Astrocyte (in vitro differentiated cells and primary cell): Measurements from ENCODE around the gene IL17B. TPM values are rescaled to one million over a fixed set of nuclear protein-coding genes. Genes with fewer than 3 reads are reported as not detected.

Experiments used
- DNase-seq: peaks from one replicate; pipeline ENCODE4 v3.0.0-alpha.2; 2010; ENCODE audit warnings: low read depth
- FAIRE-seq: peaks from 2 replicates; lab custom pipeline; 2011; peaks lifted over from hg19 to GRCh38; lab: Jason Lieb, UNC
- H2AFZ ChIP-seq: 2 replicates; pipeline ENCODE4 v1.6.0; 2012; ENCODE audit warnings: low read depth, low read length, inconsistent platforms
- H3K27ac ChIP-seq: 2 replicates; pipeline ENCODE4 v1.5.1; 2011; ENCODE audit warnings: low read depth, low read length, inconsistent platforms
- H3K27me3 ChIP-seq: 2 replicates; pipeline ENCODE4 v1.6.0; 2011; ENCODE audit warnings: low read length, inconsistent platforms; ENCODE audit not compliant: insufficient read depth
- H3K36me3 ChIP-seq: 2 replicates; pipeline ENCODE4 v1.5.1; 2011; ENCODE audit warnings: low read length, inconsistent platforms; ENCODE audit not compliant: insufficient read depth
- H3K4me1 ChIP-seq: 2 replicates; pipeline ENCODE4 v1.5.1; 2011; ENCODE audit warnings: low read length, inconsistent platforms; ENCODE audit not compliant: insufficient read depth
- H3K4me2 ChIP-seq: 2 replicates; pipeline ENCODE4 v1.6.0; 2012; ENCODE audit warnings: low read length, inconsistent platforms
- H3K4me3 ChIP-seq: 2 replicates; pipeline ENCODE4 v1.5.1; 2011; ENCODE audit warnings: low read depth, mild to moderate bottlenecking, low read length, inconsistent platforms; ENCODE audit not compliant: insufficient read depth
- H3K79me2 ChIP-seq: 2 replicates; pipeline ENCODE4 v1.6.0; 2012; ENCODE audit warnings: mild to moderate bottlenecking, low read length, inconsistent platforms; ENCODE audit not compliant: insufficient read depth
- H3K9ac ChIP-seq: 2 replicates; pipeline ENCODE4 v1.6.0; 2012; ENCODE audit warnings: mild to moderate bottlenecking, low read length, inconsistent platforms
- H3K9me3 ChIP-seq: 2 replicates; pipeline ENCODE4 v1.5.1; 2012; ENCODE audit warnings: low read depth, mild to moderate bottlenecking, low read length, inconsistent platforms; ENCODE audit not compliant: insufficient read depth
- H4K20me1 ChIP-seq: 2 replicates; pipeline ENCODE4 v1.6.0; 2012; ENCODE audit warnings: low read length, inconsistent platforms; ENCODE audit not compliant: insufficient read depth
- H3K27ac Mint-ChIP-seq: one replicate; pipeline ENCODE4 v1.8.0; 2021; ENCODE audit warnings: mild to moderate bottlenecking, mixed read lengths; ENCODE audit not compliant: unreplicated experiment
- H3K27me3 Mint-ChIP-seq: one replicate; pipeline ENCODE4 v1.8.0; 2021; ENCODE audit warnings: low read depth, mixed read lengths; ENCODE audit not compliant: unreplicated experiment
- H3K36me3 Mint-ChIP-seq: one replicate; pipeline ENCODE4 v1.8.0; 2021; ENCODE audit warnings: low read depth, mixed read lengths; ENCODE audit not compliant: unreplicated experiment
- H3K4me1 Mint-ChIP-seq: one replicate; pipeline ENCODE4 v1.8.0; 2021; ENCODE audit warnings: low read depth, mixed read lengths; ENCODE audit not compliant: unreplicated experiment
- H3K4me3 Mint-ChIP-seq: one replicate; pipeline ENCODE4 v1.8.0; 2021; ENCODE audit warnings: mild to moderate bottlenecking, moderate library complexity, mixed read lengths; ENCODE audit not compliant: unreplicated experiment
- H3K9me3 Mint-ChIP-seq: one replicate; pipeline ENCODE4 v1.8.0; 2021; ENCODE audit warnings: mild to moderate bottlenecking, mixed read lengths; ENCODE audit not compliant: unreplicated experiment
- CTCF ChIP-seq: IDR thresholded peaks from 2 replicates; pipeline ENCODE4 v1.5.1; 2011; ENCODE audit warnings: low read depth, mild to moderate bottlenecking, inconsistent platforms, low read length, moderate library complexity; ENCODE audit not compliant: insufficient read depth
- EZH2 ChIP-seq: IDR thresholded peaks from 2 replicates; pipeline ENCODE4 v1.6.1; 2012; ENCODE audit warnings: mild to moderate bottlenecking, low read length, inconsistent platforms; ENCODE audit not compliant: insufficient read depth
- total RNA-seq: library from RNA; stranded (reverse); gene quantifications from 2 replicates; pipeline ENCODE4 v1.2.1, GENCODE V29; 2021

IL17B gene
- total RNA-seq, 1 donor from 2014 or later, result 0.54 TPM

- Mint-ChIP-seq H3K27ac (peak overlapping the region; percentile 89), H3K4me1 (peaks cover 34% of the 10 kb centered on the region), H3K36me3 (peaks cover 19% of the 10 kb centered on the region), H3K27me3 (no peaks in the 10 kb centered on the region), H3K9me3 (no peaks in the 10 kb centered on the region), H3K4me3 (peak overlapping the region; percentile 9)
- no peak overlapping the region for H2AFZ ChIP-seq
- peaks cover 95% of the 10 kb centered on the region for H3K79me2 ChIP-seq
- H3K36me3 ChIP-seq, result peaks cover 19% of the 10 kb centered on the region
- FAIRE-seq (no peak), DNase-seq (no peak)
- H3K9me3 ChIP-seq, result no peaks in the 10 kb centered on the region
- H3K4me1 ChIP-seq, result peaks cover 71% of the 10 kb centered on the region
- H4K20me1 ChIP-seq, result peaks cover 96% of the 10 kb centered on the region
- peak overlapping the region; percentile 52 for H3K9ac ChIP-seq
- H3K27me3 ChIP-seq, result no peaks in the 10 kb centered on the region
- peak overlapping the region; percentile 49 for H3K4me2 ChIP-seq
- H3K27ac ChIP-seq, result peak overlapping the region; percentile 73
- no peak for TF ChIP-seq CTCF
- no peak for TF ChIP-seq EZH2
- H3K4me3 ChIP-seq, result no peak overlapping the region
Observed at GRCh38 chr5:149415066-149415967, 36.2 kb upstream of the IL17B start.

GRCh38 chr5:149414405-149415065, 35.4 kb upstream of the IL17B start:
- Histone ChIP-seq H3K4me2 (peak overlapping the region; percentile 49), H3K9ac (peak overlapping the region; percentile 52), H3K36me3 (peaks cover 13% of the 10 kb centered on the region), H4K20me1 (peaks cover 96% of the 10 kb centered on the region), H3K4me3 (no peak overlapping the region), H3K79me2 (peaks cover 95% of the 10 kb centered on the region), H3K27ac (peak overlapping the region; percentile 73), H2AFZ (no peak overlapping the region), H3K9me3 (no peaks in the 10 kb centered on the region), H3K4me1 (peaks cover 71% of the 10 kb centered on the region), H3K27me3 (no peaks in the 10 kb centered on the region)
- peak overlapping the region; percentile 89 for H3K27ac Mint-ChIP-seq
- peaks cover 19% of the 10 kb centered on the region for H3K36me3 Mint-ChIP-seq
- H3K4me3 Mint-ChIP-seq, result peak overlapping the region; percentile 9
- H3K9me3 Mint-ChIP-seq, result no peaks in the 10 kb centered on the region
- peaks cover 39% of the 10 kb centered on the region for H3K4me1 Mint-ChIP-seq
- no peaks in the 10 kb centered on the region for H3K27me3 Mint-ChIP-seq
- DNase-seq, result no peak
- peak; percentile 56 for FAIRE-seq
- TF ChIP-seq EZH2 (no peak), CTCF (no peak)
